ENCODE results near the gene PSMB3.

Gene PSMB3

GRCh38 chr17:38738007-38738662 lies 14.4 kb upstream of the PSMB3 start:
- TF ChIP-seq CTCF (IDR thresholded peaks at IDR 0.05; ENCODE audit: low read depth, low read length, missing control alignments): no peak

GRCh38 chr17:38738686-38739085 lies 13.9 kb upstream of the PSMB3 start:
- H3K4me3 ChIP-seq (ENCODE audit: low read depth, low read length): no peak overlapping the region
- TF ChIP-seq CTCF (IDR thresholded peaks at IDR 0.05; ENCODE audit: low read depth, low read length, missing control alignments): no peak
- no peak for DNase-seq (ENCODE audit: low read depth)

More at GRCh38 chr17:38738007-38738662, 14.4 kb upstream of the PSMB3 start:
- DNase-seq (ENCODE audit: low read depth): no peak
- H3K4me3 ChIP-seq (ENCODE audit: low read depth, low read length): no peak overlapping the region

- TF ChIP-seq CTCF (IDR thresholded peaks at IDR 0.05; ENCODE audit: low read depth, low read length, missing control alignments): no peak
- no peak for DNase-seq (ENCODE audit: low read depth)
- no peak overlapping the region for H3K4me3 ChIP-seq (ENCODE audit: low read depth, low read length)
These were observed 13.2 kb upstream of the PSMB3 start for GRCh38 chr17:38739305-38739704.

GRCh38 chr17:38740044-38740443 lies 12.5 kb upstream of the PSMB3 start:
- DNase-seq (ENCODE audit: low read depth): no peak
- TF ChIP-seq CTCF (IDR thresholded peaks at IDR 0.05; ENCODE audit: low read depth, low read length, missing control alignments): no peak
- H3K4me3 ChIP-seq (ENCODE audit: low read depth, low read length): no peak overlapping the region

- no peak for DNase-seq (ENCODE audit: low read depth)
- no peak for TF ChIP-seq CTCF (IDR thresholded peaks at IDR 0.05; ENCODE audit: low read depth, low read length, missing control alignments)
- no peak overlapping the region for H3K4me3 ChIP-seq (ENCODE audit: low read depth, low read length)
These were observed 11.7 kb upstream of the PSMB3 start for GRCh38 chr17:38740806-38741205.

GRCh38 chr17:38741461-38741860 lies 11.1 kb upstream of the PSMB3 start:
- DNase-seq (ENCODE audit: low read depth): no peak
- no peak for TF ChIP-seq CTCF (IDR thresholded peaks at IDR 0.05; ENCODE audit: low read depth, low read length, missing control alignments)

GRCh38 chr17:38741921-38742410 lies 10.6 kb upstream of the PSMB3 start:
- H3K4me3 ChIP-seq (ENCODE audit: low read depth, low read length): no peak overlapping the region
- DNase-seq (ENCODE audit: low read depth): no peak
- TF ChIP-seq CTCF (IDR thresholded peaks at IDR 0.05; ENCODE audit: low read depth, low read length, missing control alignments): no peak

More at GRCh38 chr17:38741461-38741860, 11.1 kb upstream of the PSMB3 start:
- H3K4me3 ChIP-seq (ENCODE audit: low read depth, low read length): no peak overlapping the region

Data from GM12864 (cell line).